Measurements from ENCODE around the gene KCNQ4. TPM values are rescaled to one million over a fixed set of nuclear protein-coding genes. Genes with fewer than 3 reads are reported as not detected.
A peak's percentile ranks its signal among the peaks of the same experiment; 100 is the strongest.

KCNQ4 gene
- 0.05 TPM in 1 of 2 replicates, not detected in the other for total RNA-seq (2014; rRNA removed; shearing (Covaris generic))

GRCh38 chr1:40783001-40783905 is at the start of gene KCNQ4:
Gene KCNQ4, plus strand, starts transcription at chr1:40783787. Its CDS starts 307 bp downstream, at chr1:40784094.
- no peak within 1 kb of the TSS for H3K27ac ChIP-seq
- DNase-seq (ENCODE audit: low read depth in 1 of 2, low spot score in 2 of 2) = no peak

GRCh38 chr1:40734882-40735628 is 48.5 kb upstream of the KCNQ4 start:
- Histone ChIP-seq H3K27ac (no peak overlapping the region), H3K9me3 (replicated peaks) (no peaks in the 10 kb centered on the region)

More at GRCh38 chr1:40783001-40783905, at the start of gene KCNQ4:
- Histone ChIP-seq H3K27me3 (replicated peaks) (peaks cover 26% of the 10 kb centered on the region), H3K4me3 (no peak within 1 kb of the TSS), H3K36me3 (no peaks in the 10 kb centered on the region), H3K9me3 (replicated peaks) (no peaks in the 10 kb centered on the region), H3K4me1 (replicated peaks) (peaks cover 10% of the 10 kb centered on the region)

GRCh38 chr1:40736085-40736531 is 47.5 kb upstream of the KCNQ4 start:
- Histone ChIP-seq H3K4me1 (replicated peaks) (no peaks in the 10 kb centered on the region), H3K27ac (no peak overlapping the region), H3K27me3 (replicated peaks) (no peaks in the 10 kb centered on the region), H3K36me3 (peaks cover 26% of the 10 kb centered on the region), H3K9me3 (replicated peaks) (no peaks in the 10 kb centered on the region), H3K4me3 (no peak overlapping the region)
- DNase-seq (ENCODE audit: low read depth in 1 of 2, low spot score in 2 of 2) = peak in 1 of 2 experiments; percentile 19

More at GRCh38 chr1:40734882-40735628, 48.5 kb upstream of the KCNQ4 start:
- Histone ChIP-seq H3K4me1 (replicated peaks) (no peaks in the 10 kb centered on the region), H3K27me3 (replicated peaks) (no peaks in the 10 kb centered on the region), H3K4me3 (no peak overlapping the region), H3K36me3 (peaks cover 21% of the 10 kb centered on the region)
- no peak for DNase-seq (ENCODE audit: low read depth in 1 of 2, low spot score in 2 of 2)

- Histone ChIP-seq H3K4me3 (no peak overlapping the region), H3K36me3 (peaks cover 32% of the 10 kb centered on the region), H3K4me1 (replicated peaks) (no peaks in the 10 kb centered on the region), H3K27me3 (replicated peaks) (no peaks in the 10 kb centered on the region), H3K9me3 (replicated peaks) (no peaks in the 10 kb centered on the region), H3K27ac (no peak overlapping the region)
- no peak for DNase-seq (ENCODE audit: low read depth in 1 of 2, low spot score in 2 of 2)
These were observed 44.8 kb upstream of the KCNQ4 start for GRCh38 chr1:40738831-40739230.

GRCh38 chr1:40739455-40740008 is 44.1 kb upstream of the KCNQ4 start:
- no peak overlapping the region for H3K27ac ChIP-seq
- H3K36me3 ChIP-seq = peaks cover 32% of the 10 kb centered on the region
- no peaks in the 10 kb centered on the region for H3K27me3 ChIP-seq (replicated peaks)
- H3K4me1 ChIP-seq (replicated peaks) = peaks cover 3% of the 10 kb centered on the region; the same call in 1 of the 2 replicates
- no peak for DNase-seq (ENCODE audit: low read depth in 1 of 2, low spot score in 2 of 2)
- no peak overlapping the region for H3K4me3 ChIP-seq
- no peaks in the 10 kb centered on the region for H3K9me3 ChIP-seq (replicated peaks)

GRCh38 chr1:40740039-40740996 is 43.3 kb upstream of the KCNQ4 start:
- peaks cover 11% of the 10 kb centered on the region for H3K4me1 ChIP-seq (replicated peaks)
- no peak overlapping the region for H3K27ac ChIP-seq
- H3K9me3 ChIP-seq (replicated peaks) = no peaks in the 10 kb centered on the region
- H3K4me3 ChIP-seq = no peak overlapping the region
- H3K27me3 ChIP-seq (replicated peaks) = no peaks in the 10 kb centered on the region
- DNase-seq (ENCODE audit: low read depth in 1 of 2, low spot score in 2 of 2) = no peak
- H3K36me3 ChIP-seq = peaks cover 30% of the 10 kb centered on the region

GRCh38 chr1:40740997-40741736 is 42.4 kb upstream of the KCNQ4 start:
- Histone ChIP-seq H3K27ac (no peak overlapping the region), H3K4me1 (replicated peaks) (peaks cover 17% of the 10 kb centered on the region), H3K36me3 (peaks cover 27% of the 10 kb centered on the region), H3K9me3 (replicated peaks) (no peaks in the 10 kb centered on the region), H3K4me3 (no peak overlapping the region), H3K27me3 (replicated peaks) (no peaks in the 10 kb centered on the region)
- DNase-seq (ENCODE audit: low read depth in 1 of 2, low spot score in 2 of 2) = no peak

- no peak overlapping the region for H3K4me3 ChIP-seq
- H3K27me3 ChIP-seq (replicated peaks) = no peaks in the 10 kb centered on the region
- no peaks in the 10 kb centered on the region for H3K9me3 ChIP-seq (replicated peaks)
- peaks cover 17% of the 10 kb centered on the region for H3K4me1 ChIP-seq (replicated peaks)
- no peak for DNase-seq (ENCODE audit: low read depth in 1 of 2, low spot score in 2 of 2)
- H3K36me3 ChIP-seq = peaks cover 27% of the 10 kb centered on the region
- H3K27ac ChIP-seq = no peak overlapping the region
These were observed 41.1 kb upstream of the KCNQ4 start for GRCh38 chr1:40742363-40743061.

- DNase-seq (ENCODE audit: low read depth in 1 of 2, low spot score in 2 of 2) = no peak
- no peaks in the 10 kb centered on the region for H3K9me3 ChIP-seq (replicated peaks)
- H3K27ac ChIP-seq = no peak overlapping the region
- no peaks in the 10 kb centered on the region for H3K27me3 ChIP-seq (replicated peaks)
- H3K4me3 ChIP-seq = no peak overlapping the region
- peaks cover 17% of the 10 kb centered on the region for H3K4me1 ChIP-seq (replicated peaks)
- H3K36me3 ChIP-seq = peaks cover 34% of the 10 kb centered on the region
These were observed 40.1 kb upstream of the KCNQ4 start for GRCh38 chr1:40743452-40743851.

- DNase-seq (ENCODE audit: low read depth in 1 of 2, low spot score in 2 of 2) = no peak
- Histone ChIP-seq H3K4me3 (no peak overlapping the region), H3K27me3 (replicated peaks) (no peaks in the 10 kb centered on the region), H3K4me1 (replicated peaks) (peaks cover 21% of the 10 kb centered on the region), H3K9me3 (replicated peaks) (no peaks in the 10 kb centered on the region), H3K36me3 (peaks cover 35% of the 10 kb centered on the region), H3K27ac (no peak overlapping the region)
These were observed 39.7 kb upstream of the KCNQ4 start for GRCh38 chr1:40743860-40744259.

- peak overlapping the region; percentile 37 for H3K27ac ChIP-seq
- H3K4me1 ChIP-seq (replicated peaks) = peaks cover 35% of the 10 kb centered on the region
- H3K9me3 ChIP-seq (replicated peaks) = no peaks in the 10 kb centered on the region
- H3K4me3 ChIP-seq = no peak overlapping the region
- no peaks in the 10 kb centered on the region for H3K27me3 ChIP-seq (replicated peaks)
- DNase-seq (ENCODE audit: low read depth in 1 of 2, low spot score in 2 of 2) = peak in 1 of 2 experiments; percentile 39
- H3K36me3 ChIP-seq = peaks cover 30% of the 10 kb centered on the region
These were observed 38.4 kb upstream of the KCNQ4 start for GRCh38 chr1:40745176-40745575.
